ENCODE results near the gene YKT6. TPM values are rescaled to one million over a fixed set of nuclear protein-coding genes. Genes with fewer than 3 reads are reported as not detected.
"Not testable (repeated sequence)": the region's sequence is repeated elsewhere in the genome, so short reads cannot be mapped to it uniquely, and the experiment has no call there.

YKT6 gene
- total RNA-seq, 4 donors from 2014 or later = 36.2 to 54.6 (median 43.6) TPM

DNA sequence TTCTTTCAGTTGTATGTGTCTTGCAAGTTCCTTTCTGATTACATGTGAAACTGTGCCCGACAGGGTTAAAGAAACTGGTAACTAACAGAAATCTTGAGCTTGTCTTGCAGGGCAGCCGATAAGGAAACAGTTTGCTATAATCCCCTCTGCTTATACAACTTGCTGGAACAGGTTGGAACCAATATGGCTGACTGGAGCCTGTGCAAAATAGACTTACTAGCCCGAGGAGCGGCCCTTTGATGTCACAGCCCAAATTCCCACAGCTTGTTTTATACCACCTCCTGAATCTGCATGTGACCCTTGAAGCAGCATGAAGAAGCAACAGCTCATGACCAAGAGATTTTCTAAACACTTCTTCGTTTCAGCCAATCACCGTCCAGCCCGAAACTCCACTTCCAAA lies 3.3 kb upstream of the YKT6 start:
- no peak overlapping the region for H3K4me3 ChIP-seq
- H3K36me3 ChIP-seq = no peaks in the 10 kb centered on the region
- TF ChIP-seq EP300 (IDR thresholded peaks at IDR 0.05) (no peak), POLR2A (IDR thresholded peaks at IDR 0.05) (no peak)
- TF ChIP-seq, protein P1, sequence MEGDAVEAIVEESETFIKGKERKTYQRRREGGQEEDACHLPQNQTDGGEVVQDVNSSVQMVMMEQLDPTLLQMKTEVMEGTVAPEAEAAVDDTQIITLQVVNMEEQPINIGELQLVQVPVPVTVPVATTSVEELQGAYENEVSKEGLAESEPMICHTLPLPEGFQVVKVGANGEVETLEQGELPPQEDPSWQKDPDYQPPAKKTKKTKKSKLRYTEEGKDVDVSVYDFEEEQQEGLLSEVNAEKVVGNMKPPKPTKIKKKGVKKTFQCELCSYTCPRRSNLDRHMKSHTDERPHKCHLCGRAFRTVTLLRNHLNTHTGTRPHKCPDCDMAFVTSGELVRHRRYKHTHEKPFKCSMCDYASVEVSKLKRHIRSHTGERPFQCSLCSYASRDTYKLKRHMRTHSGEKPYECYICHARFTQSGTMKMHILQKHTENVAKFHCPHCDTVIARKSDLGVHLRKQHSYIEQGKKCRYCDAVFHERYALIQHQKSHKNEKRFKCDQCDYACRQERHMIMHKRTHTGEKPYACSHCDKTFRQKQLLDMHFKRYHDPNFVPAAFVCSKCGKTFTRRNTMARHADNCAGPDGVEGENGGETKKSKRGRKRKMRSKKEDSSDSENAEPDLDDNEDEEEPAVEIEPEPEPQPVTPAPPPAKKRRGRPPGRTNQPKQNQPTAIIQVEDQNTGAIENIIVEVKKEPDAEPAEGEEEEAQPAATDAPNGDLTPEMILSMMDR (IDR thresholded peaks at IDR 0.05) = no peak
- no peak overlapping the region for H3K27ac ChIP-seq
- H3K27me3 ChIP-seq = peaks cover 0 to 14% of the 10 kb centered on the region in 2 donors
- peaks cover 0 to 12% (median 5%) of the 10 kb centered on the region in 4 donors for H3K4me1 ChIP-seq
- DNase-seq (ENCODE audit: low spot score in 2 of 2) = no peak
- H3K9me3 ChIP-seq = no peaks in the 10 kb centered on the region
- 80 to 83% methylated on average over 7 of the region's 7 CpGs for WGBS, 2 donors

DNA sequence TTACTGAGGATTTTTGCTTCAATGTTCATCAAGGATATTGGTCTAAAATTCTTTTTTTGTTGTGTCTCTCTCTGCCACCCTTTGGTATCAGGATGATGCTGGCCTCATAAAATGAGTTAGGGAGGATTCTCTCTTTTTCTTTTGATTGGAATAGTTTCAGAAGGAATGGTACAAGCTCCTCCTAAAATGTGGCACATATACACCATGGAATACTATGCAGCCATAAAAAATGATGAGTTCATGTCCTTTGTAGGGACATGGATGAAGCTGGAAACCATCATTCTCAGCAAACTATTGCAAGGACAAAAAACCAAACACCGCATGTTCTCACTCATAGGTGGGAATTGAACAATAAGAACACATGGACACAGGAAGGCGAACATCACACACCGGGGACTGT lies 615 bp upstream of the YKT6 start:
- H3K9me3 ChIP-seq = not testable (repeated sequence)

DNA sequence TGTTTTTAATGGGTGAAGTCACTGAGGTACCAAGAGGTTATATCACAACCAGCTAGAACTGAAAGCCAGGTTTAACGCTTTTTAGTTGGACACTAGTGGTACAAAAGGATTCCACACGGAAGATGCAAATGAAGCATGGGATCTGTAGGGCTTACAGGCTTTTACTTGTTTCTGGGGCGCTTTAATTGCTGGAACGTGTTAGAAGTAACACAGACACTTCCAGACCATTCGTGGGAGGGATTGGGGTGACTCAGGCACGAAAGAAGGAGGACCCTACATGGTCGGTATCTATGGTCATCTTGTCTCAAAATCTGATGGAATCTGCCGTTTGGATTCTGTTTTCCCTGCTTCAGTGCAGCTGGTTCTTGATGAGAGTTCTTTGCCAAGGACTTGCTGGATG lies 1.0 kb downstream of the YKT6 start:
- TF ChIP-seq EP300 (IDR thresholded peaks at IDR 0.05) = no peak
- no peak for TF ChIP-seq POLR2A (IDR thresholded peaks at IDR 0.05)
- TF ChIP-seq, protein P1 (IDR thresholded peaks at IDR 0.05) = no peak
- peak overlapping the region in 1 of 4 donors; percentile 81 for H3K27ac ChIP-seq
- 29 to 30% methylated on average over 8 of the region's 8 CpGs for WGBS, 2 donors
- peaks cover 0 to 16% (median 6%) of the 10 kb centered on the region in 4 donors for H3K4me1 ChIP-seq
- H3K36me3 ChIP-seq = peaks cover 0 to 24% (median 7%) of the 10 kb centered on the region in 3 donors
- H3K4me3 ChIP-seq = peak overlapping the region; percentile 85 to 98 (median 95)
- no peaks in the 10 kb centered on the region for H3K9me3 ChIP-seq
- peaks cover 0 to 7% of the 10 kb centered on the region in 2 donors for H3K27me3 ChIP-seq
- no peak for DNase-seq (ENCODE audit: low spot score in 2 of 2)

More for the DNA sequence above, 615 bp upstream of the YKT6 start:
- not testable (repeated sequence) for H3K27ac ChIP-seq; DNase-seq (ENCODE audit: low spot score in 2 of 2); H3K27me3 ChIP-seq; H3K36me3 ChIP-seq
- 59 to 100% methylated on average over 1 to 2 of the region's 3 CpGs for WGBS, 2 donors
- peak overlapping the region in 1 of 4 donors; percentile 98 for H3K4me3 ChIP-seq
- peaks cover 0 to 16% (median 6%) of the 10 kb centered on the region in 4 donors for H3K4me1 ChIP-seq

DNA sequence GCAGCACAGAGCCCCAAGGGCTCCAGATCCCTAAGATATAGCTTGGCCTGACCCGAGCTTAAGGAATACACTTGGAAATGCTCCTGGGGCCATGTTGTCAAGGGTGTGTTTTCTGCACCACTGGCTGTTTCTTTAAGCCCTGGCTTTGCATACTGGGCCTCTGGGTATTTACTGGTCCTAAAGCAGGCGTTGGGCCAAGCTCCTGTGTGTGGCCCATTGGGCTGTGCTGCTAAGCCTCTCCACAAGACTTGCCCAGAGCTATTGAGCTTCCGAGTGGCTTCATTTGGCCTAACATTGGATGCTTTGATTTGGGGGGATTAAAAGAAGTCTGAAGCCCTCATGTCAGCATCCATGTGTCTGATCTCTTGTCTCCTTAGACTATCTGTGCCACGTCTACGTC lies 5.2 kb downstream of the YKT6 start:
- H3K9me3 ChIP-seq = no peaks in the 10 kb centered on the region
- 90 to 93% methylated on average over 5 of the region's 5 CpGs for WGBS, 2 donors
- H3K4me3 ChIP-seq = no peak overlapping the region
- DNase-seq (ENCODE audit: low spot score in 2 of 2) = no peak
- peaks cover 0 to 16% (median 6%) of the 10 kb centered on the region in 4 donors for H3K4me1 ChIP-seq
- TF ChIP-seq POLR2A (IDR thresholded peaks at IDR 0.05) (no peak), EP300 (IDR thresholded peaks at IDR 0.05) (no peak)
- TF ChIP-seq, protein P1 (IDR thresholded peaks at IDR 0.05) = no peak
- no peak overlapping the region for H3K27ac ChIP-seq
- H3K27me3 ChIP-seq = no peaks in the 10 kb centered on the region
- peaks cover 4 to 66% (median 30%) of the 10 kb centered on the region in 3 donors for H3K36me3 ChIP-seq

DNA sequence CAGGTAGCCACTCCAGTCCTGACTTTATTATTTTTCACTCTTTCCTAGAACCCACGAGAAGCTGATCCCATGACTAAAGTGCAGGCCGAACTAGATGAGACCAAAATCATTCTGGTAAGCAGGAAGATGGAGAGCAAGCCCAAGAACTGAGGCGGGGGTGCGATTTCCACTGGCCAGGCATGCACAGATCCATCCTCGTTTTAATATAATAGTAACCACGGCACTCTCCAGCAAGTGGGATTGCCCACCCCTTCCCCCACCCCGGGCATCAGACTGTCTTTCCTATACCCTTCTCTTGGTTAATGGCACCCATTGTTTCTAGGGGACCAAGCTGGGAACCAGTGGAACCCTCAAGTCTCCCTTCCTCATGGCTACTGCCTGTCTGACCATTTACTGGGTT lies 7.3 kb downstream of the YKT6 start:
- TF ChIP-seq EP300 (IDR thresholded peaks at IDR 0.05) = no peak
- TF ChIP-seq, protein P1 (IDR thresholded peaks at IDR 0.05) = no peak
- TF ChIP-seq POLR2A (IDR thresholded peaks at IDR 0.05) = no peak
- Histone ChIP-seq H3K36me3 (peaks cover 4 to 87% (median 39%) of the 10 kb centered on the region in 3 donors), H3K4me3 (no peak overlapping the region), H3K27me3 (no peaks in the 10 kb centered on the region), H3K4me1 (no peaks in the 10 kb centered on the region), H3K9me3 (no peaks in the 10 kb centered on the region), H3K27ac (no peak overlapping the region)
- 88 to 90% methylated on average over 7 of the region's 7 CpGs for WGBS, 2 donors
- no peak for DNase-seq (ENCODE audit: low spot score in 2 of 2)

DNA sequence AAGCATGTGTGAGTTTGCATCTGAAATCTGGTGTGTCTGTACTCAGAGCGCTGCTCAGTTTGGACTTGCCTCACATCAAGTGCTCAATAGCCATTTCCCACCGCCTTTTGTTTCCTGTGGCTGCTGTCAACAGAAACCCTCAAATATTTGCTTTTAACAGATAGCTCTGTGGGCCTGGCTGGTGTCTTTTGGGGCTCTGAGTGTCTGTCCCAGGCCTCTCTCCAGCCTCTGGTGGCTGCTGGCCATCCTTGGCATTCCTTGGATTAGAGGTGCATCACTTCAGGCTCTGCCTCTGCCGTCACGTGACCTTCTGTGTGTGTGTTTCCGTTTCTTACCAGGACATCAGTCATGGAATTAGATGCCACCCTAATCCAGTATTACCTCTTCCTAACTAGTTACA lies 9.3 kb downstream of the YKT6 start:
- Histone ChIP-seq H3K9me3 (no peaks in the 10 kb centered on the region), H3K36me3 (peaks cover 4 to 91% (median 39%) of the 10 kb centered on the region in 3 donors), H3K4me1 (no peaks in the 10 kb centered on the region), H3K27ac (no peak overlapping the region), H3K27me3 (no peaks in the 10 kb centered on the region), H3K4me3 (no peak overlapping the region)
- WGBS, 2 donors = 87 to 93% methylated on average over 5 of the region's 5 CpGs
- TF ChIP-seq POLR2A (IDR thresholded peaks at IDR 0.05) (no peak), EP300 (IDR thresholded peaks at IDR 0.05) (no peak)
- TF ChIP-seq, protein P1 (IDR thresholded peaks at IDR 0.05) = no peak
- DNase-seq (ENCODE audit: low spot score in 2 of 2) = no peak

All from tibial nerve (tissue), 4 donors.